ENCODE data around the gene NWD2.

Gene NWD2

DNA sequence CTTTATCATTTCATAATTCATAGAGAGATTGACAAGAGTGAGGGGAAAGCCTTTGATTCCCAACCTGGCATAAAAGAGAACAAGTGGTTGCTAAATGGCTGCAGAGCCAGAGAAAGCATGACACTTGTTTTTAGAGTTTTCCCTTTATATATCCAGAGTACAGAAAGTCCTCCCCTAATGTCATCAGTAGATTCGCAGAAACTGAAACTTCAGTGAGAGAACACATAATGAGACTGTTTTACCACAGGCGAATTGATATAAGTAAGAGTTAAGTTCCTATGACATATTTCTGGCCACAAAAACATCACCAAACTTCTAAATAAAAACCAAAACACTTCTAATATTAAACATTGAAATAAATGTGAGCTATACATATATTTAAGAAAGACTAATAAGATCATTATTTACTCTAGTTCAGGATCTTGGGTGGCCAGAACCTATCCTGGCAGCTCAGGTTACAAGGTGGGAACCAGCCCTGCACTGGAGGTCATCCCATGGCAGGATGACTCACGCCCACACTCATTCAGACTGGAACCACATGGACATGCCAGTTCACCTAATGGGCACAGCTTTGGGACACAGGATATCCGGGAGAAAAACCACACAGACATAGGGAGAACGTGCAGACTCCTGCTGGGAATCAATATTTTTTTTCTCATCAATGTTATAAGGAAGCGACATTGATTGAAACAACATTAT, 35.5 kb downstream of the NWD2 start:
- FAIRE-seq: no peak
- no peak for DNase-seq (ENCODE audit: insufficient read length, low spot score)
- TF ChIP-seq PAX5 (IDR thresholded peaks at IDR 0.05; ENCODE audit: insufficient read depth, low read length, severe bottlenecking) (no peak), SPI1 (IDR thresholded peaks at IDR 0.05; ENCODE audit: low read depth, low read length) (no peak), POLR2A (IDR thresholded peaks at IDR 0.05; ENCODE audit: low read depth, low read length) (no peak), POU2F2 (IDR thresholded peaks at IDR 0.05; ENCODE audit: low read depth, low read length) (no peak), TAF1 (IDR thresholded peaks at IDR 0.05; ENCODE audit: low read depth, low read length) (no peak), POLR2AphosphoS5 (IDR thresholded peaks at IDR 0.05; ENCODE audit: low read depth, low read length) (no peak)

- TF ChIP-seq POLR2A (IDR thresholded peaks at IDR 0.05; ENCODE audit: low read depth, low read length) (no peak), TAF1 (IDR thresholded peaks at IDR 0.05; ENCODE audit: low read depth, low read length) (no peak), POU2F2 (IDR thresholded peaks at IDR 0.05; ENCODE audit: low read depth, low read length) (no peak), SPI1 (IDR thresholded peaks at IDR 0.05; ENCODE audit: low read depth, low read length) (no peak), POLR2AphosphoS5 (IDR thresholded peaks at IDR 0.05; ENCODE audit: low read depth, low read length) (no peak), PAX5 (IDR thresholded peaks at IDR 0.05; ENCODE audit: insufficient read depth, low read length, severe bottlenecking) (no peak)
- FAIRE-seq (no peak), DNase-seq (ENCODE audit: insufficient read length, low spot score) (no peak)
Observed at GRCh38 chr4:37299468-37299867, 54.9 kb downstream of the NWD2 start.

GRCh38 chr4:37304612-37305011, 60.1 kb downstream of the NWD2 start:
- no peak for FAIRE-seq
- TF ChIP-seq TAF1 (IDR thresholded peaks at IDR 0.05; ENCODE audit: low read depth, low read length) (no peak), POU2F2 (IDR thresholded peaks at IDR 0.05; ENCODE audit: low read depth, low read length) (no peak), POLR2AphosphoS5 (IDR thresholded peaks at IDR 0.05; ENCODE audit: low read depth, low read length) (no peak), PAX5 (IDR thresholded peaks at IDR 0.05; ENCODE audit: insufficient read depth, low read length, severe bottlenecking) (no peak), SPI1 (IDR thresholded peaks at IDR 0.05; ENCODE audit: low read depth, low read length) (no peak)
- no peak for DNase-seq (ENCODE audit: insufficient read length, low spot score)

DNA sequence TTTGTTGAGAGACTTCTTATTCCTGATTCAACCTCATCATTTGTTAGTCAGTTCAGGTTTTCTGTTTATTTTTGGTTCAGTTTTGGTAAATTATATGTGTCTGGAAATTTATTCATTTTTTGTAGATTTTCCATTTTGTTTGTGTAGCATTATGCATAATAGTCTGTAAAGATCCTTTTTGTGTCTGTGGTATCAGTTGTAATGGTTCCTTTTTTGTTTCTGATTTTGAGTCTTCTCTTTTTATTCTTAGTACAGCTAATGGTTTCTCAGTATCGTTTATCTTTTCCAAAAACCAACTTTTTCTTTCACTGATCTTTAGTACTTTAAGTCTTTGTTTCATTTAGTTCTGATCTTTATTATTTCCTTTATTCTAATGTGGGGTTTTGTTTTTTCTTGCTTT, 61.4 kb downstream of the NWD2 start:
- DNase-seq (ENCODE audit: insufficient read length, low spot score): no peak
- no peak for FAIRE-seq

GRCh38 chr4:37317104-37317643, 72.6 kb downstream of the NWD2 start:
- TF ChIP-seq PAX5 (IDR thresholded peaks at IDR 0.05; ENCODE audit: insufficient read depth, low read length, severe bottlenecking): no peak
- TF ChIP-seq POLR2AphosphoS5 (IDR thresholded peaks at IDR 0.05; ENCODE audit: low read depth, low read length): no peak
- no peak for TF ChIP-seq TAF1 (IDR thresholded peaks at IDR 0.05; ENCODE audit: low read depth, low read length)
- TF ChIP-seq POU2F2 (IDR thresholded peaks at IDR 0.05; ENCODE audit: low read depth, low read length): no peak
- no peak for TF ChIP-seq SPI1 (IDR thresholded peaks at IDR 0.05; ENCODE audit: low read depth, low read length)
- no peak for TF ChIP-seq POLR2A (IDR thresholded peaks at IDR 0.05; ENCODE audit: low read depth, low read length)
- no peak for DNase-seq (ENCODE audit: insufficient read length, low spot score)
- no peak for FAIRE-seq

More for the DNA sequence above, 61.4 kb downstream of the NWD2 start:
- TF ChIP-seq POU2F2 (IDR thresholded peaks at IDR 0.05; ENCODE audit: low read depth, low read length): no peak
- no peak for TF ChIP-seq PAX5 (IDR thresholded peaks at IDR 0.05; ENCODE audit: insufficient read depth, low read length, severe bottlenecking)
- no peak for TF ChIP-seq TAF1 (IDR thresholded peaks at IDR 0.05; ENCODE audit: low read depth, low read length)
- no peak for TF ChIP-seq SPI1 (IDR thresholded peaks at IDR 0.05; ENCODE audit: low read depth, low read length)

DNA sequence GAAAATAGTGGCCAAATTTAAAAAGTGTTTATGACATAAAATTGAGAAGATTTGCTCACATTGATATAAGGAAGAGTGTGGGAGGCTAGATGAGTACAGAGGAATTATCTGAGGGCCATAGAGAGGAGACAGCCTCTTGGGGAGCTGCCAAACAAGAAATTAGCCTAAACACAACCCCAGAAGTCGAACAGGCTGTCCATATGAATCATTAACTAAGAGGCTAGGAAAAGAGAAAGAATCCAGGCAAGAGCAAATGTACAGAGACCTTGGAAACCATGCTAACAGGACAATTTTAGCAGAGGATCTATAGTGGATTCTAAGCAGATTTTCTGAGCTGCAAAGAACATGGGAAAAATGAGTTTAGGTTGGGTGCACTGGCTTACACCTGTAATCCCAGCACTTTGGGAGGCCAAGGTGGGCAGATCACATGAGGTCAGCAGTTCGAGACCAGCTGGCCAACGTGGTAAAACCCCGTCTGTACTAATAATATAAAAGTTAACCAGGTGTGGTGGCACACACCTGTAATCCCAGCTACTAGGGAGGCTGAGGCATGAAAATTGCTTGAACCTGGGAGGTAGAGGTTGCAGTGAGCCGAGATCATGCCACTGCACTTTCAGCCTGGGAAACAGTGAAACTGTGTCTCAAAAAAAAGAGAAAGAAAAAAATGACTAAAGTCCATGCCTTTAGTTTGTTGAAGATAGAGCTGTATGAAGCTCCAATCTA, 76.1 kb downstream of the NWD2 start:
- TF ChIP-seq TAF1 (IDR thresholded peaks at IDR 0.05; ENCODE audit: low read depth, low read length) (no peak), PAX5 (IDR thresholded peaks at IDR 0.05; ENCODE audit: insufficient read depth, low read length, severe bottlenecking) (no peak), POLR2A (IDR thresholded peaks at IDR 0.05; ENCODE audit: low read depth, low read length) (no peak), POLR2AphosphoS5 (IDR thresholded peaks at IDR 0.05; ENCODE audit: low read depth, low read length) (no peak)
- FAIRE-seq: no peak

GRCh38 chr4:37322122-37322521, 77.6 kb downstream of the NWD2 start:
- DNase-seq (ENCODE audit: insufficient read length, low spot score) (no peak), FAIRE-seq (no peak)
- TF ChIP-seq TAF1 (IDR thresholded peaks at IDR 0.05; ENCODE audit: low read depth, low read length): no peak
- TF ChIP-seq POLR2A (IDR thresholded peaks at IDR 0.05; ENCODE audit: low read depth, low read length): no peak
- TF ChIP-seq SPI1 (IDR thresholded peaks at IDR 0.05; ENCODE audit: low read depth, low read length): no peak
- no peak for TF ChIP-seq POU2F2 (IDR thresholded peaks at IDR 0.05; ENCODE audit: low read depth, low read length)
- TF ChIP-seq POLR2AphosphoS5 (IDR thresholded peaks at IDR 0.05; ENCODE audit: low read depth, low read length): no peak
- no peak for TF ChIP-seq PAX5 (IDR thresholded peaks at IDR 0.05; ENCODE audit: insufficient read depth, low read length, severe bottlenecking)

More for the DNA sequence above, 76.1 kb downstream of the NWD2 start:
- no peak for DNase-seq (ENCODE audit: insufficient read length, low spot score)

GRCh38 chr4:37324546-37324945, 80.0 kb downstream of the NWD2 start:
- FAIRE-seq: no peak

GRCh38 chr4:37326852-37327251, 82.3 kb downstream of the NWD2 start:
- DNase-seq (ENCODE audit: insufficient read length, low spot score): no peak
- TF ChIP-seq TAF1 (IDR thresholded peaks at IDR 0.05; ENCODE audit: low read depth, low read length) (no peak), POU2F2 (IDR thresholded peaks at IDR 0.05; ENCODE audit: low read depth, low read length) (no peak), SPI1 (IDR thresholded peaks at IDR 0.05; ENCODE audit: low read depth, low read length) (no peak), PAX5 (IDR thresholded peaks at IDR 0.05; ENCODE audit: insufficient read depth, low read length, severe bottlenecking) (no peak)
- FAIRE-seq: no peak

More at GRCh38 chr4:37324546-37324945, 80.0 kb downstream of the NWD2 start:
- DNase-seq (ENCODE audit: insufficient read length, low spot score): no peak
- TF ChIP-seq POLR2A (IDR thresholded peaks at IDR 0.05; ENCODE audit: low read depth, low read length) (no peak), SPI1 (IDR thresholded peaks at IDR 0.05; ENCODE audit: low read depth, low read length) (no peak), TAF1 (IDR thresholded peaks at IDR 0.05; ENCODE audit: low read depth, low read length) (no peak), POU2F2 (IDR thresholded peaks at IDR 0.05; ENCODE audit: low read depth, low read length) (no peak), PAX5 (IDR thresholded peaks at IDR 0.05; ENCODE audit: insufficient read depth, low read length, severe bottlenecking) (no peak), POLR2AphosphoS5 (IDR thresholded peaks at IDR 0.05; ENCODE audit: low read depth, low read length) (no peak)
